NCI-H2029 (cell line): ENCODE data around the gene CTBP2.
"Not testable (repeated sequence)": the region's sequence is repeated elsewhere in the genome, so short reads cannot be mapped to it uniquely, and the experiment has no call there.

Source experiments
- DNase-seq: peaks from one replicate; lab custom pipeline; 2025; lab: John Stamatoyannopoulos, UW

Gene CTBP2

GRCh38 chr10:125158601-125159485 lies 1.5 kb downstream of the CTBP2 start:
- no peak for DNase-seq

DNA sequence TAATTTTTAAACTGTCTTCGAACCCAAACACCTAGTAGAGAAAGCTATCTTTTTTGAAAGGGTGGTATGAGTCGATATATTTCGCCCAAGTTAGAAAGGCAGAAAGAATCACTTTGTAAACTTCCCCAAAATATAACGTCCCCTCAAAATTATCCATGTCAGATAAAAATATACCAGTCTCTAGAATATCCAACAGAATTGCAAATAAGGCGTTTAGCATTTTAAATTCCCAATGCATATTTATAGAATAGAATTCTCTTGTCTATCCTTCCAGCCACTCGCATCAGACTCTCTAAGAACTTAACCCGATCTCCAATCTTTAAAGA lies 2.1 kb downstream of the CTBP2 start:
- no peak for DNase-seq

GRCh38 chr10:125157505-125157904 lies 2.9 kb downstream of the CTBP2 start:
- peak; percentile 22 for DNase-seq

DNA sequence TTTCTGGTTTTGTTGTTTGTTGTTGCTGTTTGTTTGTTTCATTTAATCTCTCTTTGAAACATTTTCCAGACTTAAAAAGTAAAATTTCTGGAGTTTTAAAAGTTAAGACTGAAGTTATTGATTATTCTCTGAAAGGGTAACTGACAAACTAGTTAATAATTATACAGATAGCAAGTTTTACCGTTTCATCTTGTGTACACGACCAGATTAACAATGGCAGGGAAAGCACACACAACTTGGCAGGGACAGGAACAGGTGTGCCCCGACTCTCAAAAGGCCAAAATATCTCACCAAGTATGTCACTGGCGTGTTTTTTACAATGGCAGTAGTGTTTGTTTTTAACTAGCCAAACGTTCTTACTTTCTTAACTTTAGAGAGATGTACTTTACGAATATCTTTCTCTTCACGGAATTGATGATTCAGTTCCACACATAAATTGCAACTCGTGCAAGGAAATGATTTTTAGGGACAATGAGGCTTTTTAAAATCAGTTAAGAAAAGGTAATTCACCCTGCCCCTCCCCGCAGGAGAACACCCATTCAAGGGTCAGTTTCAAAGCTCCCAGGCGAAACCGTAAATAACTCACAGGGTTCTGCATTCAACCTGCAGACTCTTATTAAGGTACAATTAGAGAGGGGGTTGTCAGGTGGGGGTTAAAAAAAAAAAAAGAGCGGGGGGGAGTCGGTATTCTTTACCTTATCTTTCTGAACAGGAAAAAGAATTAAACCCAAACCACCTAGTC lies 3.5 kb downstream of the CTBP2 start:
- DNase-seq = peak; percentile 18

DNA sequence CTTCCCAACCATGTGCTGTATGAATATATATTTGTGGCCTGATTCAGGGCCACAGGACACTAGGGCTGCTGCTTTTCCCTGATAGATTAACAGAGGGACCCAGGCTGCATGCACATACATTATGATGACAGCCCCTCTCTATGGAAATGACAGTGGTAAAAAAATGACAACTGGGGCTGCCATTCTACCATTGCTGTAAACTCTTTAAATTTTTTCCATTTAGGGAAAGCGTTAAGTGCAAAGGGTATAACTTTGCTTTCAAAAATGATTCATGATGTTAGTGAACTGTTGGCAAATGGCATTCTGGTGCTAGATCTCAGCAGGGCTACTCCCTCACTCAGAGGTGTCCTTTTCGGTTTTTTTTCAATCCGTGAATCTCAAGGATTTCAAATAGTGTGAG lies 4.2 kb downstream of the CTBP2 start:
- no peak for DNase-seq

DNA sequence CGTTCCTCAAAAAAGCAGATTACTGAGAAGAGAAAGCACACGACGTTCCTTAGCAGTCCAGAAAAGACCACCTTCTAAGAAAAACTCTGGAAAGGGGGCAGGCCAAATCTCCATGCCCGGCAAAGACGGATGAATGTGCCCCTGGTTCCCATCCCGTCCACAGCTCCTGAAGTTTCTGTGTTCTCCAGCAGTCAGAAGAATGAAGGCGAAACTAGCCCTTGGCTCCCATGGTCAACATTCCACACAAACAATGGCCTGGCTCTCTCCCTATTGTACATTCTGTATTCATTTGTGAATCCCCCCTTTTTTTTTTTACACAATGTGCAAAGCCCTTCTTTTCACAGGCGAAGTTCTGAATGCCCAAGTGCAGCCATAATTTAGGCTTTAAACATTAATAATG lies 5.3 kb downstream of the CTBP2 start:
- DNase-seq = no peak

DNA sequence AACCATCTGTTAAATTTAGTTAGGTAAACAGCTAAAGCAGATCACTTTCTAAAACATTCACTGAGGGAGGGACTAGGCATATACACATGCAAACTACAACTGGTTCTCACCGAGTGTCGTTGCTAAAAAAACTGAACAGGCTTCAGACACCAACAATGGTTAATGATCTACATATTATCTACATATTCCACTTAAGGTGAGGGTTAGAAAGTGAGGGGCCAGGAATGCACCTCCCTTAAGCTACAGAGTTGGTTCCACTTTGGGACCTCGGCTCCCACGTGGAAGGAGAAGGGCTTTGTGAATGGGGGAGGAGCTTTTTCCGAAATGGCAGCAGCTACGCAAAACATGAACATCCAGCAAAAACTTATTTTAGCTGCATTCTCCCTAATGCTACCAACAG lies 5.8 kb downstream of the CTBP2 start:
- no peak for DNase-seq

- no peak for DNase-seq
These were observed 6.5 kb downstream of the CTBP2 start for GRCh38 chr10:125153703-125154490.

DNA sequence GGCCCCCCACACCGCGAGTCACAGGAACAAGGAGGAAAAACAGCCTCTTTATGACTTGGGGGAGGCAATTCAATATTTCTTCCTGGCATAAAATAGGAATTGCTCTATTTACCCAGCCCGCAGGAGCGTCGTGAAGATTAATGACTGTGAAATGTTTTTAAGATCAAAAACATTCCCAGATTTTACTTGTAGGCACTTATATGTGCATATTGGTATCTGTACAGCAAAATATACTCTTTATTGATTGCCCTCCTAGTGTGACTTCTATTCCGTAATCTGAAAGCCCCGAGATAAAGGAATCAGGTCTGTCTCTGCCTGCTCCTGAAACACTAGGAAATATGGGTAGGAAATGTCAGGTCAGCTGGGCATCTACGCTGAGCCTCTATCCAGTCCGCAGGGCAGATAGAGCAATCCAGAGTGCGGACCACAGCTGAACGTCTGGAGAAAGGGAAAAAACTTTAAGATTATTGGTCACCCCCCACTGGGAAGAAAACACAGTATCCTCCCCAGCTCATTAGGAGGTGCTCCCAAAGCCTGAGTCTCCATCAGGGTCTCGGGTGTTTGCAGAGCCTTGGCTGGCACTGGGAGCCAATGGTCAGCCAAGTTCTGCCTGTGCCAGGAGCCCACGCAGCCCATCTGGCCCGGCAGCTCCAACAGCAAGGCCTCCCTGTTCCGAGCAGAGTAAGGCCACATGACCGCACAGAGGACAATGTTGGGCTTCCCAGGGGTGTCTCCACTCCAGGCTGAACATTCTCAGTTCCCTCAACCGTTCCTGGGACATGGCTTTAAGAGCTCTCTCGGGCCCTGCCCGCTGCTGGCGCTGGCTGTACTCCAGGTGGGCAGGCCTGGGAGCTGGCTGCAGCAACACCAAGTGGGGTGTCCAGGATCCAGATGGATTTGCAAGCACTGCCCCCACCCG lies 7.7 kb downstream of the CTBP2 start:
- no peak for DNase-seq

DNA sequence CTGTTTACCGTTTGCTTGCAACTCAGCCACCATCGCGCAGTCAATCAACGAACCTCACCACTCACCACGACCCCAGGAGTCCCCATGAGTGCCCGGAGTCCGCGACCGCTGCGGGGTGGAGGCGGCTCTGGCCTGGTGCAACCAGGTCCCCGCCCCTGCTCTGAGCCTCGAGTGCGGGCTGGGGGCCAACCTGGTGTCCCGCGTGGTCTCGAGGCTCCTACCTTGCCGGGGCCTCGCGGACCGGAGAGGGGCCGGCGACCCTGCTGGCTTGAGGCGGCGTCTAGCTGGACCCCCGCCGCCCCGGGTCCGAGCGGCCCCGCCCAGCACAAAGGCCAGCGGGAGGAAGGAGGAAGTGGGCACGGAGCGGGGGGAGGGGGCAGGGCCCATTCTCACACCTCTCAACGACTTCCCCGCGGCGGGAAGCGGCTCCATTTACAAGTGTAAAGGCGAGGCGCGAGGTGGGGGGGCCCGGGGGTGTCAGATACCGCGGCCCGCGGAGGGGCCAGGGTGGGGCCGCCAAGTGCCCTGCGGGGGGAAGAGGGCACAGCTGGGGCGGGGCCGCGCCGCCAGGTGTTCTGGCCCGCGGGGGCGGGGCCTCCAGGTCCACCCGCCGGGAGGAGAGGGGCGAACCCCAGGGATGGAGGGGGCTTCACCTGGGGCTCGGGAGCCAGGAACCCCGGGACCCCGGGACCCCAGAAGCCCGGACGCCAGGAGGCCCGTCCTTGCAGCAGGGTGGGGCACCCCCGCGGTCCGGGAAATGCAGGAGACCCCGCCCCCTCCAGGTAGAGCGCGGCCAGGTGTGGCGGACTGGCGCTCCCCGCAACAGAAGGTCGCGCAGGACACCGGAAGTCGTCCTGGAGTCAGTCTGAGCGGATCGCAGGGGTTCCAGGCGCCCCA lies 8.6 kb downstream of the CTBP2 start:
- peak; percentile 41 for DNase-seq

DNA sequence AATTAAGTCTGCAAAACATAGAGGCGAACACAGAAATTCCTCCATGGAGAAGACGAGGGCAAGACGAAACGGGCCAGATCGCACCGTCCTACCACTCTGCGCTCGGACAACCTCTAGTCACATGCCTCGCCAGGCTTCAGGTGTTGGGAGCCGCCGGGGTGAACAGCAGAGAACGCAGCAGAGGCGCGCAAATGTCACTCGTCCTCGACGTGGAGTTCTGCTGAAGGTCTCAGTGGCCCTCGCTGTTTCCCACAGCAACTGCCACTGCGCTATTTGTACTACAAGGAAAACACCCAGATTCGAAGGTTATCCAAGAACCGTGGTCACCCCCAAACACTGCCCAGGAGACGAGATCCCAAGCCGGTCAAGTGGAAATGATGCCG lies 9.2 kb downstream of the CTBP2 start:
- no peak for DNase-seq

DNA sequence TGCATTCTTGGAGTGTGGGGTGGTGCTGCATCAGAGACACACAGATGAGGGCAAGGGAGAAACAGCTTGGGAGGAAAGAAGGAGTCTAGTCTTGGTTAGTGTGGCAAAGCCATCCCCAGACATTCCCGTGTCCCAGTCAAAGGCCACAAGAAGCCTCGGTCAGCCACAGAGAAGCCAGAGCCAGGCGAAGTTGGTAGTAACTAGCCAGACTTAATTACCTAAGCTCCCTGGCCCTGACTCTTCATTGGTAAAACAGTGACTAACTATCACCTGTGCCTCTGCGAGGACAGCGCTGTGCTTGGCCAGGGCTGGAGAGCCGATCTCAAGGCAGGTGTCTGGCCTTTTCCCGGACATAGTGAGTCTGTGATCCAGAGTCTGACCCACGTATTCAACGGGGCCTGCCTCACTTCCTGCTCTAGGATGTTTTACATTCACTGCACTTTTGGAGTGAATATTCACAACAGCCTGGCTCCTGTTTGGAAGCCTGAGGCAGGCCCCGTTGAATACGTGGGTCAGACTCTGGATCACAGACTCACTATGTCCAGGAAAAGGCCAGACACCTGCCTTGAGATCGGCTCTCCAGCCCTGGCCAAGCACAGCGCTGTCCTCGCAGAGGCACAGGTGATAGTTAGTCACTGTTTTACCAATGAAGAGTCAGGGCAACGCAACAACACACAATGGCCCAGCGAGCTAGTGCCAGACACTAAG lies 9.8 kb downstream of the CTBP2 start:
- not testable (repeated sequence) for DNase-seq

DNA sequence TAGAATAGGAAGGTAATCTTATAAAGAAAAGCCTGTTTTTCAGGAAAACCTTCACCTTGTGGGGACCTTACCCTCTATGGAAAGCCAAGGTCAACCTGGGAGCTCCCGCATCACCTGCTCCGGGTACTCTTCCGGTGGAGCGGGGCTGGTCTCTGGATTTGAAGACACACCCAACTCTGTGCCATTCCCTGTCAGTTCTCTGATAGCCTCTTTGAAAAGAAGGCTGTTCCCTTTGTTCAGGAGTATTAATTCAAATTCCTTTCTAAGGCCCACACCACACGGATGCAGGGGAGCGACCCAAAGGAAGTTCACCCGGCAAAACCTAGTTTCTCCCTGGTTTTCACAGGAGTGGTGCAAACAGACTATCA lies 10.7 kb downstream of the CTBP2 start:
- no peak for DNase-seq

GRCh38 chr10:125149036-125149679 lies 11.2 kb downstream of the CTBP2 start:
- DNase-seq = peak; percentile 85

- no peak for DNase-seq
These were observed 11.8 kb downstream of the CTBP2 start for GRCh38 chr10:125148528-125148927.

DNA sequence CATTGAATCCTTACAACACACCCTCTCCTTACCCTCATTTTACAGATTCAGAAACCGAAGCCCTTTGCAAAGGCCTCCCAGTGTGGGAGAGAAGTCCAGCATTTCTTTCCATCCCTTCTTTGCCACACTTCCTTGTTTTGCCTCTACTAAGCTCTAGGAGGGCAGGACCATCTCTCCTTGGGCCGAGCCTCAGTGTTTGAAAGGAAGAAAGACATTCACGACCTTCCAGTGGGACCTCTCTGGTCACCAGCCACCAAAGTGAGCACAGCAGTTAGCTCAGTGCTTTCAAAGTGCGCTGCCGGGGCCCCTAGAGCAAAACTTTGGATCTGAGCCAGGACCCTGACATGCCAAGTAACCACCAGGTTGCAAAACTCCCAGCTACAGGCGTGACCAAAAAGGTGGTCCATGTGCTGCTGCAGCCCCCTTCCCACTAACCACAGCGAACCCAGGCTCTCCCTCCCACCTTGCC lies 12.4 kb downstream of the CTBP2 start:
- no peak for DNase-seq

GRCh38 chr10:125146791-125147579 lies 13.4 kb downstream of the CTBP2 start:
- no peak for DNase-seq

DNA sequence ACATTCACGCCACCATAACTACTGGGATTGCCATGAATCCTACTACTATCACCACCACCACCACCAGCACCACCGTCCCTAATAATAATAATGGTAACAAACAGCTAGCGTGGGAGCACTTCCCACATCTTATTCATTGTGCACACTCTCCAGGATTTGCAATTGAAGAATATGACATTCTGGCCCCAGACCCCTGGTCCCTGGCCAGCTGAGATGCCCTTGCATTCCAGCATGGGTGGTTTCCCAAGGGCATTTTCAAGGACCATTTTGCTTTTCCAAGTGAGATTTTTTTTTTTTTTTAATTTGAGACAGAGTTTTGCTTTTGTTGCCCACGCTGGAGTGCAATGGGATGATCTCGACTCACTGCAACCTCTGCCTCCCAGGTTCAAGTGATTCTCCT lies 14.7 kb downstream of the CTBP2 start:
- DNase-seq = no peak
